Peyer's patch (tissue), 4 donors: ENCODE results near the gene CHST11. TPM values are rescaled to one million over a fixed set of nuclear protein-coding genes. Genes with fewer than 3 reads are reported as not detected.

Source experiments
- DNase-seq, 3 donors: peaks; one replicate each; pipeline ENCODE4 v3.0.0-alpha.2; 2017 to 2019
- H3K27ac ChIP-seq, 4 donors: fragments of 200-600 bp; sonication (generic); one replicate each; pipeline ENCODE4 v1.5.1; 2016 to 2019
- H3K27me3 ChIP-seq, 2 donors: fragments of 200-600 bp; sonication (generic); one replicate each; pipeline ENCODE4 v1.5.1; 2019
- H3K36me3 ChIP-seq, 3 donors: fragments of 200-600 bp; sonication (generic); one replicate each; pipeline ENCODE4 v1.5.1; 2016 to 2019
- H3K4me1 ChIP-seq, 4 donors: fragments of 200-600 bp; sonication (generic); one replicate each; pipeline ENCODE4 v1.5.1; 2016 to 2019
- H3K4me3 ChIP-seq, 4 donors: fragments of 200-600 bp; sonication (generic); 1 replicate in 3 of 4; 2 replicates in 1 of 4; pipeline ENCODE4 v1.5.1; 2016 to 2019; ENCODE audit warnings: mild to moderate bottlenecking in 1 of 4
- H3K9me3 ChIP-seq, 4 donors: fragments of 200-600 bp; sonication (generic); one replicate each; pipeline ENCODE4 v1.5.1; 2016 to 2019; ENCODE audit warnings: mild to moderate bottlenecking in 1 of 4
- POLR2A ChIP-seq, 2 donors: fragments of 450-650 bp; IDR thresholded peaks; one replicate each; pipeline ENCODE4 v1.5.1; 2017; ENCODE audit warnings: antibody characterized with exemption in 2 of 2, mild to moderate bottlenecking in 2 of 2, moderate library complexity in 2 of 2
- total RNA-seq, 4 donors: library from RNA; depleted of rRNA; stranded (reverse); fragments of >200 nt; gene quantifications; one replicate each; pipeline ENCODE4 v1.1.0, GENCODE V29; 2016
- TF ChIP-seq, protein P1 (sequence below), 6 experiments: fragments of 450-650 bp in 4 of 6; fragments of 200-600 bp in 2 of 6; sonication (generic) in 1 of 6; IDR thresholded peaks; one replicate each; pipeline ENCODE4 v1.5.1; 2017 to 2019; ENCODE audit warnings: antibody characterized with exemption in 6 of 6, mild to moderate bottlenecking in 3 of 6, moderate library complexity in 1 of 6

CHST11 gene
- total RNA-seq, 4 donors from 2014 or later = 9.9 to 119 (median 15.6) TPM

- H3K36me3 ChIP-seq = no peaks in the 10 kb centered on the region
- H3K27me3 ChIP-seq = no peaks in the 10 kb centered on the region
- TF ChIP-seq, protein P1, sequence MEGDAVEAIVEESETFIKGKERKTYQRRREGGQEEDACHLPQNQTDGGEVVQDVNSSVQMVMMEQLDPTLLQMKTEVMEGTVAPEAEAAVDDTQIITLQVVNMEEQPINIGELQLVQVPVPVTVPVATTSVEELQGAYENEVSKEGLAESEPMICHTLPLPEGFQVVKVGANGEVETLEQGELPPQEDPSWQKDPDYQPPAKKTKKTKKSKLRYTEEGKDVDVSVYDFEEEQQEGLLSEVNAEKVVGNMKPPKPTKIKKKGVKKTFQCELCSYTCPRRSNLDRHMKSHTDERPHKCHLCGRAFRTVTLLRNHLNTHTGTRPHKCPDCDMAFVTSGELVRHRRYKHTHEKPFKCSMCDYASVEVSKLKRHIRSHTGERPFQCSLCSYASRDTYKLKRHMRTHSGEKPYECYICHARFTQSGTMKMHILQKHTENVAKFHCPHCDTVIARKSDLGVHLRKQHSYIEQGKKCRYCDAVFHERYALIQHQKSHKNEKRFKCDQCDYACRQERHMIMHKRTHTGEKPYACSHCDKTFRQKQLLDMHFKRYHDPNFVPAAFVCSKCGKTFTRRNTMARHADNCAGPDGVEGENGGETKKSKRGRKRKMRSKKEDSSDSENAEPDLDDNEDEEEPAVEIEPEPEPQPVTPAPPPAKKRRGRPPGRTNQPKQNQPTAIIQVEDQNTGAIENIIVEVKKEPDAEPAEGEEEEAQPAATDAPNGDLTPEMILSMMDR (IDR thresholded peaks at IDR 0.05) = no peak
- TF ChIP-seq POLR2A (IDR thresholded peaks at IDR 0.05) = no peak
- H3K9me3 ChIP-seq = no peaks in the 10 kb centered on the region
- DNase-seq = no peak
- H3K27ac ChIP-seq = peak overlapping the region in 3 of 4 donors; percentile 15 to 57 (median 46)
- H3K4me3 ChIP-seq = no peak overlapping the region
- H3K4me1 ChIP-seq = peaks cover 0 to 7% (median 0%) of the 10 kb centered on the region in 4 donors
Measured at GRCh38 chr12:104710940-104711689, 254.4 kb downstream of the CHST11 start.

- no peak overlapping the region for H3K4me3 ChIP-seq
- H3K36me3 ChIP-seq = no peaks in the 10 kb centered on the region
- no peak for TF ChIP-seq POLR2A (IDR thresholded peaks at IDR 0.05)
- TF ChIP-seq, protein P1 (IDR thresholded peaks at IDR 0.05) = no peak
- DNase-seq = no peak
- H3K9me3 ChIP-seq = no peaks in the 10 kb centered on the region
- H3K27me3 ChIP-seq = no peaks in the 10 kb centered on the region
- no peak overlapping the region for H3K27ac ChIP-seq
- H3K4me1 ChIP-seq = peaks cover 0 to 7% (median 0%) of the 10 kb centered on the region in 4 donors
Measured at GRCh38 chr12:104712477-104712876, 255.7 kb downstream of the CHST11 start.

- no peak for DNase-seq
- no peak overlapping the region for H3K27ac ChIP-seq
- no peaks in the 10 kb centered on the region for H3K27me3 ChIP-seq
- no peak for TF ChIP-seq POLR2A (IDR thresholded peaks at IDR 0.05)
- TF ChIP-seq, protein P1 (IDR thresholded peaks at IDR 0.05) = no peak
- no peaks in the 10 kb centered on the region for H3K36me3 ChIP-seq
- H3K4me1 ChIP-seq = peaks cover 0 to 7% (median 0%) of the 10 kb centered on the region in 4 donors
- no peaks in the 10 kb centered on the region for H3K9me3 ChIP-seq
- no peak overlapping the region for H3K4me3 ChIP-seq
Measured at GRCh38 chr12:104712968-104713367, 256.2 kb downstream of the CHST11 start.

GRCh38 chr12:104713444-104713843 lies 256.7 kb downstream of the CHST11 start:
- TF ChIP-seq, protein P1 (IDR thresholded peaks at IDR 0.05) = no peak
- no peak for TF ChIP-seq POLR2A (IDR thresholded peaks at IDR 0.05)
- Histone ChIP-seq H3K36me3 (no peaks in the 10 kb centered on the region), H3K27ac (no peak overlapping the region), H3K27me3 (no peaks in the 10 kb centered on the region), H3K4me1 (peaks cover 0 to 7% (median 0%) of the 10 kb centered on the region in 4 donors), H3K4me3 (no peak overlapping the region), H3K9me3 (no peaks in the 10 kb centered on the region)
- DNase-seq = no peak

- Histone ChIP-seq H3K4me1 (peaks cover 0 to 14% (median 0%) of the 10 kb centered on the region in 4 donors), H3K36me3 (no peaks in the 10 kb centered on the region), H3K27ac (no peak overlapping the region), H3K9me3 (no peaks in the 10 kb centered on the region), H3K4me3 (no peak overlapping the region), H3K27me3 (no peaks in the 10 kb centered on the region)
- TF ChIP-seq, protein P1 (IDR thresholded peaks at IDR 0.05) = no peak
- no peak for TF ChIP-seq POLR2A (IDR thresholded peaks at IDR 0.05)
- no peak for DNase-seq
Measured at GRCh38 chr12:104714369-104714768, 257.6 kb downstream of the CHST11 start.
